Psoas muscle (tissue), 8 donors: ENCODE measurements around the gene CEBPB. TPM values are rescaled to one million over a fixed set of nuclear protein-coding genes. Genes with fewer than 3 reads are reported as not detected.
A peak's percentile ranks its signal among the peaks of the same experiment; 100 is the strongest.

Experiments used
- ATAC-seq, 4 donors: fragments of 200-7000 bp; cut with Tn5 transposase; one replicate each; pipeline ENCODE4 v1.9.1; 2020; ENCODE audit warnings: moderate library complexity in 3 of 4, mild to moderate bottlenecking in 2 of 4
- DNase-seq, 2 donors: peaks; one replicate each; pipeline ENCODE4 v3.0.0-alpha.2; 2020
- H3K27ac ChIP-seq: fragments of 200-600 bp; one replicate; pipeline ENCODE4 v1.8.0; 2022
- H3K27me3 ChIP-seq, 3 donors: fragments of 200-600 bp in 1 of 3; one replicate each; pipeline versions ENCODE4 v1.6.1 to v1.8.0; 2013 to 2022; ENCODE audit warnings: low read length in 2 of 3, mild to moderate bottlenecking in 2 of 3, moderate library complexity in 1 of 3; ENCODE audit not compliant: insufficient read depth in 3 of 3
- H3K36me3 ChIP-seq, 2 donors: fragments of 200-600 bp in 1 of 2; one replicate each; pipeline versions ENCODE4 v1.6.1 to v1.8.0; 2013 to 2022; ENCODE audit warnings: low read depth in 1 of 2, mild to moderate bottlenecking in 1 of 2, moderate library complexity in 1 of 2; ENCODE audit not compliant: insufficient read depth in 1 of 2
- H3K4me1 ChIP-seq: fragments of 200-600 bp; one replicate; pipeline ENCODE4 v1.8.0; 2022
- H3K4me3 ChIP-seq: fragments of 200-600 bp; one replicate; pipeline ENCODE4 v1.8.0; 2022; ENCODE audit warnings: mild to moderate bottlenecking
- H3K9me3 ChIP-seq: fragments of 200-600 bp; one replicate; pipeline ENCODE4 v1.8.0; 2022
- CTCF ChIP-seq: fragments of 200-600 bp; IDR thresholded peaks from one replicate; pipeline ENCODE4 v1.8.0; 2022; ENCODE audit warnings: antibody characterized with exemption
- WGBS, 3 donors: extraction: QIAGEN DNeasy Blood & Tissue Kit; methylation state at CpG; one replicate each; pipeline versions ENCODE4 v1.1.6 to v1.1.7; 2013; 5-methylcytosine and 5-hydroxymethylcytosine counted together
- intact Hi-C, 2 donors: fragments of 100-400 bp; cut with DNase I; formaldehyde crosslinking; loops; one replicate each; pipeline versions ENCODE4 v1.11.0 to v1.14.2; 2022
- polyA plus RNA-seq, 3 donors: library from polyadenylated mRNA; stranded (reverse); fragments of 200-250 nt; gene quantifications; one replicate each; pipeline ENCODE4 v1.2.3, GENCODE V29; 2013
- total RNA-seq, 4 donors: library from RNA; stranded (reverse); fragmentation: NEBNext Ultra II Directional in 2 of 4; extraction: Animal tissue kit (Norgen Biotek cat#: 25700) in 2 of 4; gene quantifications; one replicate each; pipeline versions ENCODE4 v1.2.1 to v1.2.4, GENCODE V29; 2021 to 2023
- donor health status: healthy with polysubstance abuse.
- donor health status: DM: no; HTN: no; CAD: no; lungs with moderate emphysema.
- donor health status: Bipolar disorder and iron deficiency.
- donor health status: healthy.
- donor health status: DM: yes; HTN: yes; CAD: no.
- donor health status: DM: no; HTN: no; CAD: no.
- donor health status: DM: no; HTN: no; CAD: no.
- donor health status: DM: yes; HTN: yes; CAD: no.

CEBPB gene
- total and polyA plus RNA-seq, 7 donors, result 38.7 to 445 (median 144) TPM

GRCh38 chr20:50185426-50185825 is 5.2 kb upstream of the CEBPB start:
- no peaks in the 10 kb centered on the region for H3K36me3 ChIP-seq
- no peak overlapping the region for H3K4me3 ChIP-seq
- no peaks in the 10 kb centered on the region for H3K9me3 ChIP-seq
- no peaks in the 10 kb centered on the region for H3K4me1 ChIP-seq
- 90 to 96% (median 91%) methylated on average over 5 of the region's 5 CpGs for WGBS, 3 donors
- no peak for TF ChIP-seq CTCF
- DNase-seq (no peak), ATAC-seq (no peak)
- intact Hi-C loops, result loop anchor here (2.0 to 10.0 kb wide), 5 partner anchors 197 to 559 kb away; no protein-coding TSS in a partner anchor
- no peaks in the 10 kb centered on the region for H3K27me3 ChIP-seq
- no peak overlapping the region for H3K27ac ChIP-seq

DNA sequence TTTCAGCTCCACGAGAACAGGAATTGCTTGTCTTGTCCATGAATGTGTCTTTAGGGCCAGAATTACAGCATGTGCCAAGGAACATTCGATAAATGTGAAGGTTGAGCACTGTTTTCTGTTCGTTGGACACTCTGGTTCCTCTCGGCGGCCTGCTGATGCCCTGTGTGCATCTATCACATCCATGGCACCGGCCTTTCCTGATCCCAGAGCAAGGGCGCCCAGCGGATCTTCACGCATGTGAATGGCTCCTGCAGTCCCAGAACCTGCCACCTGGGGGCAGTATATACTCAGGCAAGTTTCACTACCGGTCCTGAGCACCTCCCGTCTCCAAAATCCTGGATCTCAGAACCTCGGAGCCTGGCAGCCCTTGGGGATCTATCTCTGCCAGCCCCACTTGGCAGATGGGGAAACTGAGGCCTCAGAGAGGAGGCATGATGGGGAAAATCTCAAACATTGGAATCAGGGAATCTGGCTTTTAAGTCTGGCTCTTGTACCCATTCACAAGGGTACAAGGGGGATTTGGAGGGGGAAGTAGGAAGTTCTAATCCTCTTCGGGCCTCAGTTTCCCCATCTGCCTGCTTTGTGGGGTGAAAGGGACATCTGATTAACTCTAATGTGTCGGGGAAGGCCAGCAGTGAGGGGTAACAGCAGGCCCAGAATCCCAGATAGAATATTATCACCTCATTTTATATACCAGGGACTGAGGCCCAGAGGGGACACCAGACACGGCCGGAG is 4.3 kb upstream of the CEBPB start:
- no peaks in the 10 kb centered on the region for H3K9me3 ChIP-seq
- DNase-seq, result peak; percentile 93 to 95
- 12 to 18% (median 13%) methylated on average over 16 of the region's 16 CpGs for WGBS, 3 donors
- peak; percentile 99 for TF ChIP-seq CTCF
- no peaks in the 10 kb centered on the region for H3K4me1 ChIP-seq
- no peaks in the 10 kb centered on the region for H3K27me3 ChIP-seq
- no peaks in the 10 kb centered on the region for H3K36me3 ChIP-seq
- H3K27ac ChIP-seq, result peak overlapping the region; percentile 66
- ATAC-seq, result peak; percentile 42 to 60 (median 53)
- intact Hi-C loops, result loop anchor here (2.0 to 10.0 kb wide), 5 partner anchors 196 to 558 kb away; no protein-coding TSS in a partner anchor
- no peak overlapping the region for H3K4me3 ChIP-seq

- no peak overlapping the region for H3K4me3 ChIP-seq
- TF ChIP-seq CTCF, result no peak
- intact Hi-C loops, result loop anchor here (1.0 to 10.0 kb wide), 6 partner anchors 195 to 558 kb away; no protein-coding TSS in a partner anchor
- WGBS, 3 donors, result 60 to 68% (median 65%) methylated on average over 8 of the region's 8 CpGs
- H3K4me1 ChIP-seq, result no peaks in the 10 kb centered on the region
- H3K27me3 ChIP-seq, result no peaks in the 10 kb centered on the region
- peaks cover 0 to 3% of the 10 kb centered on the region in 2 donors for H3K36me3 ChIP-seq
- no peaks in the 10 kb centered on the region for H3K9me3 ChIP-seq
- ATAC-seq (no peak), DNase-seq (no peak)
- H3K27ac ChIP-seq, result peak overlapping the region; percentile 66
Observed at GRCh38 chr20:50186987-50187402, 3.6 kb upstream of the CEBPB start.

GRCh38 chr20:50187403-50188051 is 3.1 kb upstream of the CEBPB start:
- TF ChIP-seq CTCF, result no peak
- Histone ChIP-seq H3K27ac (peak overlapping the region; percentile 66), H3K36me3 (peaks cover 0 to 4% of the 10 kb centered on the region in 2 donors), H3K4me3 (no peak overlapping the region), H3K9me3 (no peaks in the 10 kb centered on the region), H3K4me1 (no peaks in the 10 kb centered on the region), H3K27me3 (no peaks in the 10 kb centered on the region)
- peak in 1 of 2 donors; percentile 70 for DNase-seq
- no peak for ATAC-seq
- 58 to 75% (median 65%) methylated on average over 12 of the region's 12 CpGs for WGBS, 3 donors
- intact Hi-C loops, result loop anchor here (1.0 to 10.0 kb wide), 7 partner anchors 195 to 557 kb away; no protein-coding TSS in a partner anchor
